CD4-positive, alpha-beta T cell treated with Interleukin-21 for 1 hour (primary cell): ENCODE data around the gene ZNF205.
"Not testable (repeated sequence)": the region's sequence is repeated elsewhere in the genome, so short reads cannot be mapped to it uniquely, and the experiment has no call there.

Source experiments
- DNase-seq: peaks from one replicate; pipeline ENCODE4 v3.0.0-alpha.2; 2020

The ZNF205 gene

DNA sequence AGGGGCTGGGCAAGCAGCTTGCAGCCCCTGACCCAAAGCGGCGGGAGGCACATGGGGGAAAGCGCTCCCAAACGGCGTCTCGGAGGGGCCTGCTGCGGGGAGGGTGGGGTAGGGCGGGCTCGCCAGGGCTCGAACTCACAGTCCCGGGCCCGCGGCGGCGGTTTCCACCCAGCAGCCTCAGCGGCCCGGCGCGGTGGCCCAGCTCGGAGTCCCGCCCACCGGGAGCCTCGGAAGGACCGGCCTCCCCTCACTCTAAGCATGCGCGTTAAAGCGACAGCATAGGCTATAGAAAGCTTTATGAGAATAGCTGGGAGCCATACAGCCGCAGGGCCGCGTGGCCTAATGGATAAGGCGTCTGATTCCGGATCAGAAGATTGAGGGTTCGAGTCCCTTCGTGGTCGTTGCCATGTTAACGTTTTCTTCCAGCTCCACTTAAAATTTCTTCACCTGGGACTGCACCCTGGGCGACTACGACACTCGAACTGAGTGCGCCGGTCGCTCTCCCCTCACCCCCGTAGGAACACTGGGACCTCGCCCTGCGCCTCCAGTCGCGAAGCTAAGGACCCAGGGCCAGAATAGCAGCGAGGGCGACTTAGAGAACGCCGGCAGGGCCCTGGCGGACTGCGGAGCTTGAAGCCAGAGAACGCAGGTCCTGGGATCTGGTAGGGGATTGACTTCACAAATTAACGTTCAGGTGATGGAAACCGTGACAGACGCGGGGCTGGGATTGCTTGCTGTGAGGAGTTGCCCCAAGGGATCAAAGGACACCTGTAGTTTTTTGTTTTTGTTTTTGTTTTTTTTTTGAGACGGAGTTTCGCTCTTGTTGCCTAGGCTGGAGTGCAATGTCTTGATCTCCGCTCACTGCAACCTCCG lies 38.2 kb downstream of the ZNF205 start:
- peak; percentile 98 for DNase-seq

DNA sequence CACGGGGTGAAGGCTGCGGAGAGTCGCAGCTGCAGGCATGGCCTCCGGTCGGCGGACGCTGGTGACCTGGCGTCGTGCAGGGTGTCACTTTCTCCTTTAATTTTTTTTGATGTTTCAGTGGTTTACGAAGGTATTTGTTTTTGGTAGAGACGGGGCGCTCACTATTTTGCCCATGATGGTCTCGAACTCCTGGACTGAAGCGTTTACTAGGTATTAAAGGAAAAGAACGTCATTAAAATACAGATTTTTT lies 39.6 kb downstream of the ZNF205 start:
- DNase-seq, result peak; percentile 58

DNA sequence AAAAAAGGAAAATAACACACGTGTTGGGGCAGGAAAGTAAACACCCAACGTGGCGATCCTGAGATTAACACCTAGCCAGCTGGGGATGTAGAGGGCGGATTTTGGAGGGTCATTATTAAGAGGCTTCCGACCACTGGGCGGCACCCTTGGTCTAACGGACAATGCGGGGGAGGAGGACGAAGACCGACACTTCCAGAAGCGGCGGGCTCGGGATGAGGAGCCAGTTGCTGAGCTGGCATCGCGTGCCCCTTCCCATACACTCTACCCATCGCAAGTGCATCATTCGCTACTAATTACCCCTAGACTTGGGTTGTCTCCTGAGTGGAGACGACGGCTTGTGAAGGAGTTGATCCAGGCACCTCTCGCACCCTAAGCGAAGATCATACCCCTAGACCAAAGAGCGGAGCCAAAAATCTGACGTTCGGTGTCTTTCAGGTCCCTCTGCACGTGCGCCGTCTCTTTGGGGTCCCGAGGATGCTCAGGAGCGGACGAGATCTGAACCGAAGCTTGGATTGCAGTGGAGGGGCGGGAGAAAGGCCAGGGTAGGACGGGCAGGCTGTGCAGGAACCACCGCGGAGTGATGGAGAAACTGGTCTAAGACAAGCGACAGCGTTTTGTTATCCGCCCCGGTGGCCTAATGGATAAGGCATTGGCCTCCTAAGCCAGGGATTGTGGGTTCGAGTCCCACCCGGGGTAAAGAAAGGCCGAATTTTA lies 40.0 kb downstream of the ZNF205 start:
- peak; percentile 87 for DNase-seq

DNA sequence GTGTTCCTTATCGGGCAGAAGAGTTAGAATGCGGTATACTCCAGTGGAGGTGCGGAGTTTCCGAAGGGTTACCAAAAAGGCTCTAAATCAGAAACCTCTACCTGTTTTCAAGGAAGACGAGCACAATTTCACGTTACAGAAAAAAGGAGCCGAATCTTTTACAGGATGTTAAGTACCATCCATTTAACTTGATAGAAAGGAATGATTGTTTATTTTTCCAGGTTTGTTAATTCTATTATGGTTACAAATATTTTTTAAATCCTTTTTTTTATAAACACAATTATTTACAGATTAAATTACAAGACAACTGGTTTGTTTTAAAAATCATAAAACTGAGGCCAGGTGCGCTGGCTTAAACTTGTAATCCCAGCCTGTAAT lies 40.6 kb downstream of the ZNF205 start:
- DNase-seq, result no peak

DNA sequence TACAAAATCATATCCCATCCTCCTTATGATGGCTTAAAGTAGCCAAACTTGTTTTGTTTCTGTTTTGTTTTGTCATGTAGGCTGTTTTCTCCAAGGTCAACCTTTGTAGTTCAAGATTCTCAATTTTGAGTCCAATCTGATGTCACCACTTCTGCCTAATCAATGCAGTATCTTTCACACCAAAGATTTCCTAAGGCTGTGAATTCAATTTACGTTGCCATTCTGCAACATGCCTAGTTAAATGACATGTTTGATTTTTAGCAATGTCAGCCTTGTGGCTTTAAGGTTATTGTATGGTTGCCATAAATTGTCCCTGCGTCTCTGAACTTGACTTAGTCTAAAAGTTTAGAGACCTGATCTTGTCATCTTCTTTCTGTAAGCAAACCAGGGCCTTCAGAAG lies 42.8 kb downstream of the ZNF205 start:
- no peak for DNase-seq

DNA sequence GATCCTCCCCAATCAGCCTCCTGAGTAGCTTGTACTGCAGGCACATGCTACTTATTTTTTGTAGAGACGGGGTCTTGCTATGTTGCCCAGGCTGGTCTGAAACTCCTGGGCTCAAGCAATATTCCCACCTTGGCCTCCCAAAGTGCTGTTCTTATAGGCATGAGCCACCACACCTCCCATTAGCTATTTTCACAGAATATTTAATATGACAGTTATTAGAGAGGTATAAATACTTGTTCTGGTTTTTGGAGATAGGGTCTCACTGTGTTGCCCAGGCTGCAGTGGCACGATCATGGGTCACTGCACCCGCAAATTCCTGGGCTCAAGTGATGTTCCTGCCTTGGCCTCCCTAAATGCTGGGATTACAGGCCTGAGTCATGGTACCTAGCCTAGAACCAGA lies 43.6 kb downstream of the ZNF205 start:
- DNase-seq, result no peak

DNA sequence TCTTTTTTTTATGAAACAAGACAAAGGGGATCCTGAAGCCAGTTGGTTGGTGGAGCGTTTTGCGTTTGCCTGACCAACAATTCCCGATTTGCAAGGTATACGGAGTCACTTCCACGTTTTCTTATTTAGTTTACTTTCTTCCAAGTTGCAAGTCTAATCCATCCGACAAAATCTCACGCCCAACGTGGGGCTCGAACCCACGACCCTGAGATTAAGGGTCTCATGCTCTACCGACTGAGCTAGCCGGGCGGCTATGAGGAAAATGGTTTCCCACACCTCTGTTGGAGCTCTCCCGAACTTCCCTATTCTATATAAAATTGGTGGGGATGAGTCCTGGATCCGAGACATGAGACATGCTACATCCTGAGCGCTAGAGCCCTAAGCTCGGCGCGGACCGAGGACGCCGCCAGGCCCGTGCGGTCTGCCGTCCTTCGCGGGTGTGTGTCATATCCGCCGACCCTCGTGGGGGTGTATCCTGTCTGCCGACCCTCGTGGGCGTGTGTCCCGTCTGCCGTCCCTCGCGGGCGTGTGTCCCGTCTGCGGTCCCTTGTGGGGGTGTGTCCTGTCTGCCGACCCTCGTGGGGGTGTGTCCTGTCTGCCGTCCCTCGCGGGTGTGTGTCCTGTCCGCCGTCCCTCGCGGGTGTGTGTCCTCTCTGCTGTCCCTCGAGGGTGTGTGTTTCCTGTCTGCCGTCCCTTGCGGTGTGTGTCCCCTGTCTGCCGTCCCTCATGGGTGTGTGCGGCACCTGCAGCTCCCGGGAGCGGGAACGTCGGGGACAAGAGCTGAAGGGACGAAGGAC lies 45.0 kb downstream of the ZNF205 start:
- DNase-seq, result peak; percentile 72

DNA sequence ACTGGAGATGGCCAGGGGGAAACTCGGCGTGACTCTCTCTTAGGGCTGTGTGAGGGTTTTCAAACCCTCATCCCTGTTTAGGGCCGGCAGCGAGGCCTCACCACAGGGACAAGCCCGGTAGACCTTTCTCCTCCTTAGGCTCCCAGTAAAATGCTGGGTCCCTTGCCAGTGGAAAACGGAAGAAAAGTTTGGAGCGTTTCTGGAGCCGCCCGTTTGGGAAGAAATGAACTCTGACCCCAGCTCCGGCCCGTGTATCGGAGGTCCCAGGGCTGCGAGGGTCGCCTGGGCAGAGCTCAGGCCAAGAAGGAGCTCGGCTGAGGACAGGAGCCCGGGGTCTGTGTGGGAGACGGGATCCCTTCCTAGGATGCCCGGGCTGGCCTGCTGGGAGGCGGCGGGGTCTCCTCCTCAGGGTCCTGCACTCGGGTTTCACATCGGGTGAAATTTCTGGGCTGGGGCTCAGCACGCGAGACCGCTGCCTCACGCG lies 45.7 kb downstream of the ZNF205 start:
- DNase-seq, result no peak

DNA sequence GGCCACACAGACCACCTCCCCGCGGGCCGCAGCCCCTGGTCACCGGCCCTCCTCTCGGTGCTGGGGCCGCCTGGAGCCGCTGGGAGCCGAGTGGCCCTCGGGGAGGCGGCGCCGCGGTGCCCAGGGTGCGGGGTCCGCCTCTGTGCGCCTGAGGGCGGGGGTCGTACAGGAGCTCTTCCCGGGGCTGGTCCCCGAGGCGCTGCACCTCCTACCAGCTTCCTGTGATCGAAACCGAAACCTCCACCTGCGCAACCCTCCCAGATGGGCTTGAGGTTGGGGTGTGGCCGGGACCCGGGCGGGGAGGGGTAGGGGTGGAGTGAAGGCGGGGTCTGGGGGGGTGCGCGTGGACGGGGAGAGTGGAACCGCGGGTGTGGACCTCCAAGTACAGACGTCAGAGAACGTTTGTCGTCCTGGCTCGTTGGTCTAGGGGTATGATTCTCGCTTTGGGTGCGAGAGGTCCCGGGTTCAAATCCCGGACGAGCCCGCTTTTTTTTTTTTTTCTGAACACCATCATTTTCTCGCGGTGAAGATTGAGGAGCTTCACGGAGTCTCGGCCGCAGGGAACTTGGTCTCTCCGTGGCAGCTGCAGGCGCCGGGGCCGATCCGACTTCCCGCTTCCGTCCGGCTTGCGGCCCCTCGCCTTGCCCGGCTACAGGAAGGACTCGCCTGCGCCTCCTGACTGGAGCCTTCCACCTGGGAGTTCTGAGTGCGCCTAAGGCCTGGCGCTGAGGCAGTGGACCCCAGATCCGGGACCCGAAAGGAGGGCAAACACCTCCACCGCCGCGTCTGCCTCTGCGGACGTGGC lies 46.3 kb downstream of the ZNF205 start:
- peak; percentile 96 for DNase-seq

DNA sequence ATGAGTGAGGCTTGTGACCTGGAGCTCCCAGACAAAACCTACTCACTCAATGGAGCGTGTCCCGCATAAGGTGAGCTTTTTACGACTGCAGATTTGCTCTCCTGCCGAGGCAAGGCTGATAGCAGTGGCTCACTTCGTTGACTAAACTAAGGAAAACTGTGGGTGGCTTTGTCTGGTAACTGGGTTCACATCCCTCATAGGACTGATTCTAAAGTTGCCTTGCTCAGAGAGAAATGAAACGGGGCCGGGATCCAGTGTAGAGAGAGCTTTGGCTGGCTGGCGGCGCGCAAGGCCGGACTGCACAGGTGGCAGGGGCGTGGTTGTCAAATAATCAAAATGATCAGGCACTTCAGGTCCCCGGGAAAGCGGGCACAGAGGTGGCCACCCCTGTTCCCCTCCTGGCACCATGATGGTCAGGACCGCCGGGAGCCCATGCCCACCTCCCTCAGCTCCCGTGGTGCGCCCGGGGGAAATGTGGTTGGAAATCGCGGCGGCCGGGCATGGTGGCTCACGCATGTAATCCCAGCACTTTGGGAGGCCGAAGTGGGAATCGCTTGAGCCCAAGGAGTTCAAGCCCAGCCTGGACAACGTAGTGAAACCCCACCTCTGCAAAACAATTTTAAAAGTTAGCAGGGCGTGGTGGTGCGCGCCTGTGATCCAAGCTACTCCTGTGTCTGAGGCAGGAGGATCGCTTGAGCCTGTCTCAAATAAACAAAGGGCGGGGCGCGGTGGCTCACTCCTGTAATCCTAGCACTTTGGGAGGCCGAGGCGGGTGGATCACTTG lies 49.0 kb downstream of the ZNF205 start:
- no peak for DNase-seq

DNA sequence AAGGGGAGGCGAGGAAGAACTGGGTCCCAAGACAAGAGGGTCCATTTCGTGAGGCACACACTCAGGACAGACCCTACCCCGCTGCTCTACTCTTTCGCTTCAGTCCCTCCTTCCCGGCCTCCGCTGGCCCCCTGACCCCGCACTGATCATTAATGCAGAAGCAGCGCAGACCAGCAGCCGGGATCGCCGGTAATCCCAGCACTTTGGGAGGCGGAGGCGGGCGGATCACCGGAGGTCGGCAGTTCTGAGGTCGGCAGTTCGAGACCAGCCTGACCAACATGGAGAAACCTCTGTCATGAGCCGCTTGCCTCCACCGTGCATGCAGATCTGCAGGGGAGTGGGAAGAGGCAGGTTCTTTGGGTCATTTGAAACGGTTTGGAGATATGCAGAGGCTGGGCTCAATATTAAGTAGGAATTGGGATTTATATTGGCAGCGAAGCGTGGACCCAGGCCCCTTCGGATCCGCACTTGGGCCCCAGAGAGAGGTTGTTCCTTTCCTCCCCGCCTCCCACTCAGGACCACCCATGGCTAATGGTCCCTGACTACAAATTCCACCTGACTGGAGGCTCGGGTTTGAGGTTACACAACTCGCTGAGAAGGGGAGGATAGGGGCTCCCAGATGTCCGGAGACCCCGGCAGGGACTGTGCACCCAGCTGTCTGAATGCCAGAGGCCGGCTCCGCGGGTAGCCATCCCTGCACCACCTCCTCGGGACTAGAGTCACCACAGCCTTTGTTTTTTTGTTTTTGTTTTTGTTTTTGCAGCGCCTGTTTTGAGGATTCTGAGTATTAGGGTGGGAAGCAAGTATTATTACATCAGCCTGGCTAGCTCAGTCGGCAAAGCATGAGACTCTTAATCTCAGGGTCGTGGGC lies 52.0 kb downstream of the ZNF205 start:
- no peak for DNase-seq

DNA sequence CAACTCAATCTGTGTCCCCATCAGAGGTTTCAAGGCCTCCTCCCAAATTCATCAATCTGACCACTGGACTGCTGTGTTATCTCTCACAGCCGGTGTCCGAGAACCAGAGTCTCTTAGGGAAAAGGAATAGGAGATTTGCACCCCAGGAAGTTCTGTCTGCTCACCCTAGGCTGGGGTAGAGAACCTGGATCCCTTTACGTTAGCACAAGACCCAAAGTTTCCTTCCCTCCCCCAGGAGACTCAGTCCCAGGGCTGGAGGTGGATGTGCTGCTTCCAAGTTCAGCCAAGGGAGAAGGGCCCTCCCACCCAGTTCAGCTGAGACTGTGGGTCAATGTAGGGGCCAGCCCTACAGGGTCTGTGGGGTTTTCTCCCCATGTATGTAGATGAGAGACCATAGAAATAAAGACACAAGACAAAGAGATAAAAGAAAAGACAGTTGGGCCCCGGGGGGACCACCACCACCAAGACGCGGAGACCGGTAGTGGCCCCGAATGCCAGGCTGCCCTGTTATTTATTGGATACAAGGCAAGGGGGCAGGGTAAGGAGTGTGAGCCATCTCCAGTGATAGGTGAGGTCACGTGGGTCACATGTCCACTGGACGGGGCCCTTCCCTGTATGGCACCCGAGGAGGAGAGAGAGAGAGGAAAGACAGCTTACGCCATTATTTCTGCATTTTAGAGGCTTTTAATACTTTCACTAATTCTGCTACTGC lies 52.9 kb downstream of the ZNF205 start:
- DNase-seq, result no peak

DNA sequence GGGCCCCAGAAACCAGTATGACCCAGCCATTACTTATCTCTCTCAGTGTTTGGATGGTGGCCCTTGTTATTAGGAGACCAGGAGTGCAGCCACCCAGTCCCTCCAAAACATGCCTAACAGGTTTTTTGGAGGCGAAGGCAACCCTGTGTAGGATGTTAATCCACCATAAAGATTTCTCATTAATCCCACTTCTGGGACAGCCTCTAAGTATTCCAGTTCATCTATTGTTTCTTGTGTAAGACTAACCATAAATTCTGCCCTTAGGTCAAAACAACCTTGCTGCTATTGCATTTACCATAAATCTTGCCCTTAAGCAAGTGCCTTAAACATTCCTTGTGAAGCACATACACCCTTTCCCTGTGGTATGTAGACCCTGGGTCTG lies 54.1 kb downstream of the ZNF205 start:
- DNase-seq, result no peak

DNA sequence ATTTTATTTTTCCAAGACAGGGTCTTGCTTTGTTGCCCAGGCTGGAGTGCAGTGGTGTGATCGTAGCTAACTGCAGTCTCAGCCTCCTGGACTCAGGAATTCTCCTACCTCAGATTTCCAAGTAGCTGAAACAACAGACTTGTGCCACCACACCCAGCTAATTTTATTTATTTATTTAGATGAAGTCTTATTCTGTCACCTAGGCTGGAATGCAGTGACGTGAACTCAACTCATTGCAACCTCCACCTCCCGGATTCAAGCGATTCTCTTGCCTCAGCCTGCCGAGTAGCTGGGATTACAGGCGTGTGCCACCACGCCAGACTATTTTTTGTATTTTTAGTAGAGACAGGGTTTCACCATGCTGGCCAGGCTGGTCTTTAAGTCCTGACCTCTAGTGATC lies 56.3 kb downstream of the ZNF205 start:
- DNase-seq, result not testable (repeated sequence)
